OCI-LY1 (cell line): ENCODE data around the gene RDH13.
A peak's percentile ranks its signal among the peaks of the same experiment; 100 is the strongest.
"Not testable (repeated sequence)": the region's sequence is repeated elsewhere in the genome, so short reads cannot be mapped to it uniquely, and the experiment has no call there.

Experiments used
- H2AFZ ChIP-seq: fragments of 200-600 bp; sonication (generic), shearing (Covaris generic); 2 replicates; pipeline ENCODE4 v1.6.0; 2014; ENCODE audit warnings: antibody characterized with exemption, mild to moderate bottlenecking, low read length
- H3F3A ChIP-seq: fragments of 200-600 bp; sonication (generic), shearing (Covaris generic); 2 replicates; pipeline ENCODE4 v1.6.0; 2014; ENCODE audit warnings: mild to moderate bottlenecking, antibody characterized with exemption, low read length, moderate library complexity; ENCODE audit not compliant: insufficient read depth
- H3K27ac ChIP-seq: fragments of 200-600 bp; sonication (generic); 2 replicates; pipeline ENCODE4 v1.5.1; 2014; ENCODE audit warnings: low read length, mixed run types, mild to moderate bottlenecking, low read depth; ENCODE audit not compliant: poor library complexity, severe bottlenecking
- H3K27me3 ChIP-seq: fragments of 200-600 bp; sonication (generic); 2 replicates; pipeline ENCODE4 v1.6.0; 2014; ENCODE audit warnings: antibody characterized with exemption, mild to moderate bottlenecking, low read length, moderate library complexity; ENCODE audit not compliant: insufficient read depth
- H3K36me3 ChIP-seq: fragments of 200-600 bp; sonication (generic); 2 replicates; pipeline ENCODE4 v1.6.1; 2014; ENCODE audit warnings: mild to moderate bottlenecking, antibody characterized with exemption, low read length, moderate library complexity, mixed read lengths; ENCODE audit not compliant: insufficient read depth
- H3K4me1 ChIP-seq: fragments of 200-600 bp; sonication (generic); 2 replicates; pipeline ENCODE4 v1.5.1; 2014; ENCODE audit warnings: mild to moderate bottlenecking, low read length, moderate library complexity; ENCODE audit not compliant: insufficient read depth, severe bottlenecking
- H3K4me2 ChIP-seq: fragments of 200-600 bp; sonication (generic), shearing (Covaris generic); 2 replicates; pipeline ENCODE4 v1.6.1; 2014; ENCODE audit warnings: low read length
- H3K4me3 ChIP-seq: fragments of 200-600 bp; sonication (generic); 2 replicates; pipeline ENCODE4 v1.5.1; 2014; ENCODE audit warnings: low read length, low read depth, mild to moderate bottlenecking, mixed read lengths; ENCODE audit not compliant: poor library complexity, severe bottlenecking
- H3K79me2 ChIP-seq: fragments of 200-600 bp; shearing (Covaris generic); 2 replicates; pipeline ENCODE4 v1.6.1; 2016; ENCODE audit warnings: mixed run types, low read length, mixed read lengths; ENCODE audit not compliant: insufficient read depth
- H3K9ac ChIP-seq: fragments of 200-600 bp; sonication (generic), shearing (Covaris generic); 2 replicates; pipeline ENCODE4 v1.6.1; 2014; ENCODE audit warnings: mild to moderate bottlenecking, low read length, mixed read lengths
- H3K9me2 ChIP-seq: fragments of 200-600 bp; sonication (generic), shearing (Covaris generic); 2 replicates; pipeline ENCODE4 v1.6.1; 2014; ENCODE audit warnings: low read depth, mild to moderate bottlenecking, low read length, mixed read lengths
- H3K9me3 ChIP-seq: fragments of 200-600 bp; shearing (Covaris generic); 2 replicates; pipeline ENCODE4 v1.6.1; 2014; ENCODE audit warnings: low read length, mixed read lengths
- H4K20me1 ChIP-seq: fragments of 200-600 bp; sonication (generic), shearing (Covaris generic); 2 replicates; pipeline ENCODE4 v1.6.0; 2016; ENCODE audit warnings: mild to moderate bottlenecking, low read length; ENCODE audit not compliant: insufficient read depth
- CTCF ChIP-seq: fragments of 200-600 bp; sonication (generic), shearing (Covaris generic); IDR thresholded peaks from 2 replicates; pipeline ENCODE4 v1.5.1; 2017; ENCODE audit warnings: mild to moderate bottlenecking, antibody characterized with exemption, low read length, moderate library complexity, mixed read lengths
- EZH2 ChIP-seq: fragments of 200-600 bp; sonication (generic), shearing (Covaris generic); IDR thresholded peaks from 2 replicates; pipeline ENCODE4 v1.8.0; 2017; ENCODE audit warnings: borderline replicate concordance, mixed run types, mild to moderate bottlenecking, antibody characterized with exemption, low read length, moderate library complexity, mixed read lengths

The RDH13 gene

GRCh38 chr19:55027472-55028337 lies 35.2 kb downstream of the RDH13 start:
- Histone ChIP-seq H3K27ac (peak overlapping the region; percentile 62), H3K9ac (no peak overlapping the region), H3F3A (no peaks in the 10 kb centered on the region; the same call in 1 of the 2 replicates), H4K20me1 (no peaks in the 10 kb centered on the region), H3K9me3 (peaks cover 11% of the 10 kb centered on the region; the same call in 1 of the 2 replicates), H2AFZ (no peak overlapping the region), H3K4me1 (peaks cover 25% of the 10 kb centered on the region), H3K4me2 (no peak overlapping the region), H3K4me3 (no peak overlapping the region), H3K9me2 (no peaks in the 10 kb centered on the region), H3K79me2 (0 out of 2 replicates have a peak, but pooled peaks cover 4% of the 10 kb centered on the region), H3K36me3 (peaks cover 18% of the 10 kb centered on the region), H3K27me3 (no peaks in the 10 kb centered on the region)
- TF ChIP-seq EZH2 (no peak), CTCF (no peak)

GRCh38 chr19:55027140-55027471 lies 35.8 kb downstream of the RDH13 start:
- H3K4me3 ChIP-seq, H3F3A ChIP-seq, H2AFZ ChIP-seq, H4K20me1 ChIP-seq, H3K4me2 ChIP-seq, H3K9me2 ChIP-seq, H3K9me3 ChIP-seq, H3K79me2 ChIP-seq, H3K27me3 ChIP-seq, H3K9ac ChIP-seq: not testable (repeated sequence)
- peak overlapping the region; percentile 62 for H3K27ac ChIP-seq
- H3K36me3 ChIP-seq = peaks cover 18% of the 10 kb centered on the region
- peaks cover 25% of the 10 kb centered on the region for H3K4me1 ChIP-seq

- no peaks in the 10 kb centered on the region for H3K9me2 ChIP-seq
- H3K9me3 ChIP-seq = peaks cover 8% of the 10 kb centered on the region; the same call in 1 of the 2 replicates
- H3K4me3 ChIP-seq = no peak overlapping the region
- peaks cover 25% of the 10 kb centered on the region for H3K4me1 ChIP-seq
- no peak overlapping the region for H3K9ac ChIP-seq
- no peaks in the 10 kb centered on the region for H4K20me1 ChIP-seq
- no peaks in the 10 kb centered on the region for H3K27me3 ChIP-seq
- no peaks in the 10 kb centered on the region; the same call in 1 of the 2 replicates for H3F3A ChIP-seq
- no peak overlapping the region for H2AFZ ChIP-seq
- no peak overlapping the region for H3K27ac ChIP-seq
- no peaks in the 10 kb centered on the region for H3K79me2 ChIP-seq
- TF ChIP-seq EZH2 (no peak), CTCF (no peak)
- peaks cover 22% of the 10 kb centered on the region for H3K36me3 ChIP-seq
- H3K4me2 ChIP-seq = no peak overlapping the region
Measured at GRCh38 chr19:55024111-55024510, 38.8 kb downstream of the RDH13 start.

- H3K36me3 ChIP-seq = peaks cover 24% of the 10 kb centered on the region
- not testable (repeated sequence) for H3K9ac ChIP-seq, H3K27me3 ChIP-seq, H3F3A ChIP-seq, H3K4me1 ChIP-seq, H3K9me2 ChIP-seq, H3K27ac ChIP-seq, H4K20me1 ChIP-seq, H3K4me2 ChIP-seq, H2AFZ ChIP-seq, H3K9me3 ChIP-seq, H3K4me3 ChIP-seq, H3K79me2 ChIP-seq
Measured at GRCh38 chr19:55020351-55020750, 42.6 kb downstream of the RDH13 start.
